HL-60 (cell line): ENCODE measurements around the gene NPS.

ENCODE experiments used
- GABPA ChIP-seq: IDR thresholded peaks from 2 replicates; pipeline ENCODE4 v1.6.1; 2012; ENCODE audit warnings: low read depth
- POLR2AphosphoS5 ChIP-seq: IDR thresholded peaks from 2 replicates; pipeline ENCODE4 v1.6.1; 2012; ENCODE audit warnings: low read depth
- SPI1 ChIP-seq: IDR thresholded peaks from 2 replicates; pipeline ENCODE4 v1.6.1; 2012; ENCODE audit warnings: low read depth, mild to moderate bottlenecking, borderline replicate concordance
- TF ChIP-seq, protein P1 (sequence below): IDR thresholded peaks from one replicate; pipeline ENCODE4 v1.5.1; 2011; ENCODE audit warnings: low read length, control low read depth, inconsistent platforms; ENCODE audit not compliant: insufficient read depth
- TF ChIP-seq, protein P2 (sequence below): IDR thresholded peaks from 2 replicates; pipeline ENCODE4 v1.6.1; 2012; ENCODE audit warnings: low read depth; ENCODE audit not compliant: insufficient replicate concordance

DNA sequence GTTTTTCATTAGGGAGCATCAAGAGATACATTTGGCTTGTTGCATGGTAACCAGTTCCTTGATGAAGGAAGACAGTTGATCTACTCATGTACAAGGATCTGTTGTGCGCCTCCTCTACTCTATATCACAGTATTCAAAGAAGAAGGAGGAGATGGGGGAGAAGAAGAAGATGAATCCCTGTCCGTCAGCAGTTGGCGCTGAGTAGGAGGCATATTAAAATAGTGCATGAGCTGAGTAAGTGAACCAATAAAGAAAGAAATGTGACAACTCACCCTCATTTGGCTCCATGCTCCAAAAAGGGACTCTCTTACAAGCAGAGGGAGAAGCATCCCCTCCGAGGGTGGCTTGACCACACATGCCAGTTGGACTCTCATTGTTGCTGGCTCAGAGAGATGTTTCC is 20.1 kb downstream of the NPS start:
- TF ChIP-seq, protein P1, sequence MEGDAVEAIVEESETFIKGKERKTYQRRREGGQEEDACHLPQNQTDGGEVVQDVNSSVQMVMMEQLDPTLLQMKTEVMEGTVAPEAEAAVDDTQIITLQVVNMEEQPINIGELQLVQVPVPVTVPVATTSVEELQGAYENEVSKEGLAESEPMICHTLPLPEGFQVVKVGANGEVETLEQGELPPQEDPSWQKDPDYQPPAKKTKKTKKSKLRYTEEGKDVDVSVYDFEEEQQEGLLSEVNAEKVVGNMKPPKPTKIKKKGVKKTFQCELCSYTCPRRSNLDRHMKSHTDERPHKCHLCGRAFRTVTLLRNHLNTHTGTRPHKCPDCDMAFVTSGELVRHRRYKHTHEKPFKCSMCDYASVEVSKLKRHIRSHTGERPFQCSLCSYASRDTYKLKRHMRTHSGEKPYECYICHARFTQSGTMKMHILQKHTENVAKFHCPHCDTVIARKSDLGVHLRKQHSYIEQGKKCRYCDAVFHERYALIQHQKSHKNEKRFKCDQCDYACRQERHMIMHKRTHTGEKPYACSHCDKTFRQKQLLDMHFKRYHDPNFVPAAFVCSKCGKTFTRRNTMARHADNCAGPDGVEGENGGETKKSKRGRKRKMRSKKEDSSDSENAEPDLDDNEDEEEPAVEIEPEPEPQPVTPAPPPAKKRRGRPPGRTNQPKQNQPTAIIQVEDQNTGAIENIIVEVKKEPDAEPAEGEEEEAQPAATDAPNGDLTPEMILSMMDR: no peak
- no peak for TF ChIP-seq POLR2AphosphoS5
- TF ChIP-seq, protein P2, sequence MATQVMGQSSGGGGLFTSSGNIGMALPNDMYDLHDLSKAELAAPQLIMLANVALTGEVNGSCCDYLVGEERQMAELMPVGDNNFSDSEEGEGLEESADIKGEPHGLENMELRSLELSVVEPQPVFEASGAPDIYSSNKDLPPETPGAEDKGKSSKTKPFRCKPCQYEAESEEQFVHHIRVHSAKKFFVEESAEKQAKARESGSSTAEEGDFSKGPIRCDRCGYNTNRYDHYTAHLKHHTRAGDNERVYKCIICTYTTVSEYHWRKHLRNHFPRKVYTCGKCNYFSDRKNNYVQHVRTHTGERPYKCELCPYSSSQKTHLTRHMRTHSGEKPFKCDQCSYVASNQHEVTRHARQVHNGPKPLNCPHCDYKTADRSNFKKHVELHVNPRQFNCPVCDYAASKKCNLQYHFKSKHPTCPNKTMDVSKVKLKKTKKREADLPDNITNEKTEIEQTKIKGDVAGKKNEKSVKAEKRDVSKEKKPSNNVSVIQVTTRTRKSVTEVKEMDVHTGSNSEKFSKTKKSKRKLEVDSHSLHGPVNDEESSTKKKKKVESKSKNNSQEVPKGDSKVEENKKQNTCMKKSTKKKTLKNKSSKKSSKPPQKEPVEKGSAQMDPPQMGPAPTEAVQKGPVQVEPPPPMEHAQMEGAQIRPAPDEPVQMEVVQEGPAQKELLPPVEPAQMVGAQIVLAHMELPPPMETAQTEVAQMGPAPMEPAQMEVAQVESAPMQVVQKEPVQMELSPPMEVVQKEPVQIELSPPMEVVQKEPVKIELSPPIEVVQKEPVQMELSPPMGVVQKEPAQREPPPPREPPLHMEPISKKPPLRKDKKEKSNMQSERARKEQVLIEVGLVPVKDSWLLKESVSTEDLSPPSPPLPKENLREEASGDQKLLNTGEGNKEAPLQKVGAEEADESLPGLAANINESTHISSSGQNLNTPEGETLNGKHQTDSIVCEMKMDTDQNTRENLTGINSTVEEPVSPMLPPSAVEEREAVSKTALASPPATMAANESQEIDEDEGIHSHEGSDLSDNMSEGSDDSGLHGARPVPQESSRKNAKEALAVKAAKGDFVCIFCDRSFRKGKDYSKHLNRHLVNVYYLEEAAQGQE: no peak
- TF ChIP-seq GABPA: no peak
- TF ChIP-seq SPI1: no peak
